ENCODE results near the gene G2E3.

GRCh38 chr14:30517737-30518136, 41.2 kb upstream of the G2E3 start:
- no peak for TF ChIP-seq CTCF (IDR thresholded peaks at IDR 0.05)
- no peak for TF ChIP-seq POLR2A (IDR thresholded peaks at IDR 0.05)
